Loucy (cell line): ENCODE measurements around the gene SERAC1.

Experiments used
- H2AFZ ChIP-seq: fragments of 200-600 bp; sonication (generic); 2 replicates; pipeline ENCODE4 v1.6.0; 2016; ENCODE audit warnings: antibody characterized with exemption, mild to moderate bottlenecking, low read length, moderate library complexity
- H3F3A ChIP-seq: fragments of 200-600 bp; 2 replicates; pipeline ENCODE4 v1.6.0; 2016; ENCODE audit warnings: antibody characterized with exemption, low read depth, mild to moderate bottlenecking
- H3K27me3 ChIP-seq: fragments of 200-600 bp; sonication (generic); 2 replicates; pipeline ENCODE4 v1.6.1; 2014; ENCODE audit warnings: low read length, mild to moderate bottlenecking; ENCODE audit not compliant: insufficient read depth, poor library complexity, severe bottlenecking
- H3K36me3 ChIP-seq: fragments of 200-600 bp; sonication (generic); 2 replicates; pipeline ENCODE4 v1.6.1; 2016; ENCODE audit warnings: low read length; ENCODE audit not compliant: insufficient read depth
- H3K4me1 ChIP-seq: fragments of 200-600 bp; sonication (generic); 2 replicates; pipeline ENCODE4 v1.5.1; 2014; ENCODE audit warnings: low read length, mild to moderate bottlenecking; ENCODE audit not compliant: insufficient read depth, poor library complexity, severe bottlenecking
- H3K4me2 ChIP-seq: fragments of 200-600 bp; sonication (generic); 2 replicates; pipeline ENCODE4 v1.6.0; 2014; ENCODE audit warnings: antibody characterized with exemption, low read length, low read depth, mild to moderate bottlenecking; ENCODE audit not compliant: poor library complexity, severe bottlenecking
- H3K4me3 ChIP-seq: fragments of 200-600 bp; sonication (generic); 2 replicates; pipeline ENCODE4 v1.5.1; 2014; ENCODE audit warnings: low read length, mild to moderate bottlenecking, mixed read lengths; ENCODE audit not compliant: poor library complexity, severe bottlenecking
- H3K79me2 ChIP-seq: fragments of 200-600 bp; sonication (generic); 2 replicates; pipeline ENCODE4 v1.6.1; 2014; ENCODE audit warnings: low read length; ENCODE audit not compliant: insufficient read depth
- H3K9ac ChIP-seq: fragments of 200-600 bp; sonication (generic); 2 replicates; pipeline ENCODE4 v1.6.0; 2014; ENCODE audit warnings: mild to moderate bottlenecking, low read depth, low read length, moderate library complexity; ENCODE audit not compliant: poor library complexity, severe bottlenecking
- H3K9me2 ChIP-seq: fragments of 200-600 bp; sonication (generic); replicated peaks from 2 replicates; pipeline ENCODE4 v1.6.1; 2016; ENCODE audit warnings: low read depth, low read length, mixed read lengths
- H3K9me3 ChIP-seq: fragments of 200-600 bp; sonication (generic); 2 replicates; pipeline ENCODE4 v1.6.1; 2014; ENCODE audit warnings: mild to moderate bottlenecking, antibody characterized with exemption, low read length, low read depth; ENCODE audit not compliant: insufficient read depth
- H4K20me1 ChIP-seq: fragments of 200-600 bp; sonication (generic); 2 replicates; pipeline ENCODE4 v1.6.0; 2014; ENCODE audit warnings: antibody characterized with exemption, low read length, mild to moderate bottlenecking; ENCODE audit not compliant: insufficient read depth, poor library complexity, severe bottlenecking
- CTCF ChIP-seq: fragments of 200-600 bp; sonication (generic); conservative IDR thresholded peaks from 2 replicates; pipeline ENCODE4 v1.5.1; 2014; ENCODE audit warnings: mild to moderate bottlenecking, antibody characterized with exemption, low read length
- EZH2phosphoT487 ChIP-seq: fragments of 200-600 bp; IDR thresholded peaks from 2 replicates; pipeline ENCODE4 v1.6.1; 2018; ENCODE audit warnings: antibody characterized with exemption, mild to moderate bottlenecking, moderate library complexity, borderline replicate concordance

Gene SERAC1

GRCh38 chr6:158191761-158192160 lies 23.7 kb upstream of the SERAC1 start:
- no peak for TF ChIP-seq EZH2phosphoT487
- no peak for TF ChIP-seq CTCF
- Histone ChIP-seq H3K9me2 (no peaks in the 10 kb centered on the region), H3K9ac (no peak overlapping the region)

GRCh38 chr6:158191032-158191431 lies 23.0 kb upstream of the SERAC1 start:
- Histone ChIP-seq H3K27me3 (no peaks in the 10 kb centered on the region), H3K4me1 (no peaks in the 10 kb centered on the region), H4K20me1 (no peaks in the 10 kb centered on the region), H2AFZ (no peak overlapping the region), H3K9me2 (no peaks in the 10 kb centered on the region), H3K9ac (no peak overlapping the region), H3K9me3 (no peaks in the 10 kb centered on the region), H3K4me2 (no peak overlapping the region), H3F3A (no peaks in the 10 kb centered on the region), H3K79me2 (no peaks in the 10 kb centered on the region), H3K4me3 (no peak overlapping the region), H3K36me3 (peaks cover 9% of the 10 kb centered on the region; the same call in 1 of the 2 replicates)
- TF ChIP-seq EZH2phosphoT487 (no peak), CTCF (no peak)

More at GRCh38 chr6:158191761-158192160, 23.7 kb upstream of the SERAC1 start:
- no peaks in the 10 kb centered on the region for H3K4me1 ChIP-seq
- no peaks in the 10 kb centered on the region for H3K79me2 ChIP-seq
- no peak overlapping the region for H3K4me2 ChIP-seq
- H3K27me3 ChIP-seq: no peaks in the 10 kb centered on the region
- H2AFZ ChIP-seq: no peak overlapping the region
- H4K20me1 ChIP-seq: no peaks in the 10 kb centered on the region
- H3K9me3 ChIP-seq: no peaks in the 10 kb centered on the region
- peaks cover 9% of the 10 kb centered on the region; the same call in 1 of the 2 replicates for H3K36me3 ChIP-seq
- no peaks in the 10 kb centered on the region for H3F3A ChIP-seq
- no peak overlapping the region for H3K4me3 ChIP-seq

GRCh38 chr6:158188591-158188990 lies 20.5 kb upstream of the SERAC1 start:
- Histone ChIP-seq H3K36me3 (peaks cover 9% of the 10 kb centered on the region; the same call in 1 of the 2 replicates), H3K9ac (no peak overlapping the region), H4K20me1 (no peaks in the 10 kb centered on the region), H3K27me3 (no peaks in the 10 kb centered on the region), H3K9me3 (no peaks in the 10 kb centered on the region), H3K4me2 (no peak overlapping the region), H3K4me3 (no peak overlapping the region), H3K4me1 (no peaks in the 10 kb centered on the region), H2AFZ (no peak overlapping the region), H3K9me2 (no peaks in the 10 kb centered on the region), H3K79me2 (no peaks in the 10 kb centered on the region), H3F3A (no peaks in the 10 kb centered on the region)
- TF ChIP-seq CTCF: no peak
- no peak for TF ChIP-seq EZH2phosphoT487
